GM12874 (cell line): Measurements from ENCODE around the gene PLA2G2F.

Experiments
- TF ChIP-seq, protein P1 (sequence below): IDR thresholded peaks from 2 replicates; pipeline ENCODE4 v1.5.1; 2011; ENCODE audit warnings: low read depth, mild to moderate bottlenecking, control low read depth, low read length, moderate library complexity; ENCODE audit not compliant: insufficient read depth

Gene PLA2G2F

DNA sequence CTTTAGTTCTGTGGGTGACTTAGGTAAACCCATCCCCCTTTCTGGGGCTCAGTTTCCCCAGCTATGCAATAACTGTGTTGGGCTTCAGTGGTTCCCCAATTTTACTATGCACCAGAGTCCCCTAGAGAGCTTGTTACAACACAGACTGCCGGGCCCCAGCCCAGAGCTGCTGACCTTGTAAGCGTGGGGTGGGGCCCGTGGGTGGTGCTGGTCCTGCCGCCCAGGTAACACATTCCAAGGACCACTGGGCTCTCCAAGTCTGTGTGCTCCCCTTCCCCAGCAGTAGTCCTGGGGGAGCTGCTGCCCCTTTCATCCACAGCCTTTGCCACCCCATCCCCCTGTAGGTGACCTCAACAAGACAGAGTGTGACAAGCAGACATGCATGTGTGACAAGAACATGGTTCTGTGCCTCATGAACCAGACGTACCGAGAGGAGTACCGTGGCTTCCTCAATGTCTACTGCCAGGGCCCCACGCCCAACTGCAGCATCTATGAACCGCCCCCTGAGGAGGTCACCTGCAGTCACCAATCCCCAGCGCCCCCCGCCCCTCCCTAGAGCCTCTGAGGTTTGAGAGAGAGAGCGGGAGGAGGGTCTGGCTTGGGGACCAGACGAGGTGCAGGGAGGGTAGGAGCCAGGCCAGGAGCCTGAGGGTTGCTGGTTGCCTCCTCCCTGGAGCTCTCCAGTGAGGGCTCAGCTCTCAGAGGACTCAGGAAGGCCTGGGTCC, 8.9 kb downstream of the PLA2G2F start:
- TF ChIP-seq, protein P1, sequence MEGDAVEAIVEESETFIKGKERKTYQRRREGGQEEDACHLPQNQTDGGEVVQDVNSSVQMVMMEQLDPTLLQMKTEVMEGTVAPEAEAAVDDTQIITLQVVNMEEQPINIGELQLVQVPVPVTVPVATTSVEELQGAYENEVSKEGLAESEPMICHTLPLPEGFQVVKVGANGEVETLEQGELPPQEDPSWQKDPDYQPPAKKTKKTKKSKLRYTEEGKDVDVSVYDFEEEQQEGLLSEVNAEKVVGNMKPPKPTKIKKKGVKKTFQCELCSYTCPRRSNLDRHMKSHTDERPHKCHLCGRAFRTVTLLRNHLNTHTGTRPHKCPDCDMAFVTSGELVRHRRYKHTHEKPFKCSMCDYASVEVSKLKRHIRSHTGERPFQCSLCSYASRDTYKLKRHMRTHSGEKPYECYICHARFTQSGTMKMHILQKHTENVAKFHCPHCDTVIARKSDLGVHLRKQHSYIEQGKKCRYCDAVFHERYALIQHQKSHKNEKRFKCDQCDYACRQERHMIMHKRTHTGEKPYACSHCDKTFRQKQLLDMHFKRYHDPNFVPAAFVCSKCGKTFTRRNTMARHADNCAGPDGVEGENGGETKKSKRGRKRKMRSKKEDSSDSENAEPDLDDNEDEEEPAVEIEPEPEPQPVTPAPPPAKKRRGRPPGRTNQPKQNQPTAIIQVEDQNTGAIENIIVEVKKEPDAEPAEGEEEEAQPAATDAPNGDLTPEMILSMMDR: no peak

DNA sequence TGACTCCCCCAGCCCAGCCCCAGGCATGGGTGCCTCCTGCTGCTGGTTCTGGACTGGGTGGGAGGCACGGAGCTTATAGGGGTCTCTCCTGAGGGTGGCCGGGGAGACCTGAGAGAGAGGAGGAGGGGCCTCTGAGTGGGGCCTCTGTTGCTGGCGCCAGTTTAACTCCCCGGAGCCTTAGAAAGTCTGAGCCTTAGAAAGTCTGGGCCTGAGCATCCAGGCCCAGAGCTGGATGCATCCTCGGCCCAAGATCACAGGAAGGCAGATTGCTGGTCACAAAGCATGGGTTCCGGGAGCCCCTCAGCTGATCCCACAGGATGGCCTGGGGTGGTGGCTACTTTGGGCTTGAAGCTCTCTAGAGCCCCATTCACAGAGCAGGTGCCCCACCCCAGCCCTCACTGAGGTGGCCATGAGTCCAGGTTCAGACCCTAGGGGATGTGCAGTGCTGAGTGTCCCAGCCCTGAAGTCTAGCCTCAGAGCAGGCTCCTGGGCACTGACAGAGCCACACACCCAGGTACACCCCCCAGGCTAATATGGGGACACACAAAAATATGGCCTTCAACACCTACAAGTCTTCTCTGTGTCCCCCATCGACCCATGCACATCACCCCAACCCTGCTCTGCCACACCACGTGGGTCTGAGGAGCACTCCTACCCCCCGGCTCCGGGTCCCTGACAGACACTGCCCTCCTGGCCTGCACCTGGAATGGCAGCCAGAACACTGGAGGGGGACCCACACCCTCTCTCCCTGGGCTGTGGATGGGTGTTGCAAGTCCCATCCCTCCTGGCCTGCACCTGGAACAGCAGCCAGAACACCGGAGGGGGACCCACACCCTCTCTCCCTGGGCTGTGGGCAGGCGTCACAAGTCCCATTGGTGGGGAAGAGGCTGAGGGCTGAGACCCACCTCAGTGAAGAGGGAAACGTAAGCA, 9.7 kb downstream of the PLA2G2F start:
- TF ChIP-seq, protein P1: no peak

DNA sequence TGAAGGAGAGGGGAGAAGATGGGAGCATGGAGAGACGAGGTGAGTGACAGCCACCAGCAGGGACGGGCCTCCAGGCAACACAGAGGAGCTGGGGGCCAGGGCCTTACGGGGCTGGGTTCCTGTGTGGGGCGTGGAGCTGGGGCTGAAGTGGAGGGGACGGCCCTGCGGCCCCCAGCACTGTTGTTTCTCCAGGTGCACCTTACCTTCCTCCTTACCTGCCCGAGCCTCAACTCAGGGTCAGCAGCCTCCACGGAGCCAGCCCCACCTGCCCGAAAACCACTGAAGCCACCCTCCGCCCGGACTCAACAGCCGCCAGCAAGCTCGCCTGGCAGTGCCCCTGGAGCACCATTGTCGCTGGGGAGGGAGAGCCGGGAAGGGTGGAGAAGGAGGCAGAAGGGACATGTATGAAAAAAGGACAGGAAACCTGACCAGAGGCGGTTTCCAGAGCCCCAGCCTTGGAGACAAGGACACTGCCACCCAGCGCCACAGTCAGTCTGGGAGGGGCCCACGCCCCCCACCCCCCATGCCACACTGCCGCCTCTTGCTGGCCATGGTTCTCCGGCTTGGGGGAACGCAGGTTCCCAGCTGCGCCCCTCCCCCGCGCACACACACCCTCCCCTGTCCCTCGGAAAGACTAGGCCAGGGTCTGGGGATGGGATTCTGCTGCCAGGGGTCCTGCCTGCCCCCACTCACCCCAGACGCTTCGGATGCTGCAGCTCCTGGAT, 10.6 kb downstream of the PLA2G2F start:
- TF ChIP-seq, protein P1: no peak

DNA sequence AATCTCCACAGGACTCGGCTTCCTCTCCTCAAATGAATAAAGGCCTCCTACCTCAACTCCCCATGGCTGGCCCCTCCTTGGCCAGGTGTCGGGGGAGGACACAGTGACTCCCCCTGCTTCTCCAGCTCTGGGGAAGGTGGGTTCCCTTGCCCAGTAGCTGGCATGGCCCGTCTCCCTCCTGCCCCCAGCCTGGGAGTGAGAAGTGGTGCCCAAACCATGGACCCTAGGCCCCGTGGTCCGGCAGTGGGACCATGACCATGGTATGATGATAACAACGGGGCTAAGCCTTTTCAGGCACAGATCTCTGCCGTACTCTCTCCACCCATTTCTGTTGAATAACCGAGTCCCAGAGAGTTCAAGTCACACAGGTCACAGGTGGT, 11.2 kb downstream of the PLA2G2F start:
- TF ChIP-seq, protein P1: no peak

DNA sequence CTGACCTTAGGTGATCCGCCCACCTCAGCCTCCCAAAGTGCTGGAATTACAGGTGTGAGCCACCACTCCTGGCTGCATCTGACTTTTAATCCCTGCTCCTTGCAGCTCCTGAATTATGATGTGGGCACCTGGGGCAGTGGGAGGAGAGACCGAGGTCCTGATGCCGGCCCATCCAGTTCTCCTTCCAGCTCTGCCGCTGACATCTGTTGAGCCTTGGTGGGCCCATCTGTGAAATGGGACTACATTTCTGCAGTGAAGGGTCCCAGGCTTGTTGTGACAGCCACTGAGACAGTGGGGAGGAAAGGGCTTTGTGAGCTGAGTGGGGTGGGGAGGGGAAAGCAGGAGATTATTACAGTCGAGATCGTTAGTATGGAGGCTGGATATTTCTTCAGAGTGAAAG, 11.8 kb downstream of the PLA2G2F start:
- TF ChIP-seq, protein P1: no peak

DNA sequence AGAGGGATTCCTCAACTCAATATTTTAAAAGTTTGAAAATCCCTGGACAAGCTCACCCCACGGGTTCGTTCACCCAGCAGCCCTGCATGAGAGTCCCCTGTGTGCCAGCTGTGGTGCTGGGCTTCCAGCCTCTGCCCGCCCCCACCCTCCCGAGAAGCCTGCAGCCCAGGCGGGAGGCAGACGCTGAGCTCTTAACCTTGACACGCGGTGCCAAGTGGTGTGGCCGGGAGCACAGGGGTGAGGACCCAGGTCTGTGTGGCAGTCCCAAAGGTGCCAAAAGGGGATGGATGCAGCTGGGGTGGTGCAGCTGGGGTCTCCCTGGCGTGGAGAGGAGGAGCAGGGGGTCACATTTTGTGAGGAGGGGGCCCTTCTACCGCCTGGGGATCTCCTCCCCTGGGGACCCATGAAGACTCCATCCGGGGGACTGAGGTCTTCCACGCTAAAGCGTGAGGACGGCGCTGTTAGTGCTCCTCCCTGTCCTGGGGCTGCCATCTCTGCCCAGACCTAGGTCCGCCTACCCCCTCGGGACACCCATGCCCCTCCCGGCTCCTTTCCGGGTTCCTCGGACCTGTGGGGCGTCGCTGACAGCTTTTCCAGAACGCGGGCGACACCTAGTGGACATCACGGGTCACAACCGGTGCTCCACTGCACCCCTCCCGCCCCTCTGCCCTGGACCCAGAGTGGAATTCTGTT, 12.9 kb downstream of the PLA2G2F start:
- TF ChIP-seq, protein P1: peak; percentile 92
